C4-2B (cell line): Measurements from ENCODE around the gene UBE2L3.

ENCODE experiments used
- CTCF ChIP-seq: fragments of 450-650 bp; conservative IDR thresholded peaks from 2 replicates; pipeline ENCODE4 v1.5.1; 2017; ENCODE audit warnings: mild to moderate bottlenecking
- ZFX ChIP-seq: fragments of 450-650 bp; IDR thresholded peaks from 2 replicates; pipeline ENCODE4 v1.6.1; 2017

- TF ChIP-seq CTCF (no peak), ZFX (no peak)
These were observed 73.3 kb downstream of the UBE2L3 start for GRCh38 chr22:21640810-21641209.
